BE2C (cell line): ENCODE results near the gene KRT8.
"Not testable (repeated sequence)": the region's sequence is repeated elsewhere in the genome, so short reads cannot be mapped to it uniquely, and the experiment has no call there.

Experiments used
- DNase-seq: peaks from one replicate; pipeline ENCODE4 v3.0.0-alpha.2; 2020
- H3K27me3 ChIP-seq: fragments of 250-450 bp; sonication (Bioruptor Pico); 2 replicates; pipeline ENCODE4 v1.5.1; 2020; ENCODE audit warnings: mild to moderate bottlenecking
- H3K36me3 ChIP-seq: fragments of 250-450 bp; sonication (Bioruptor Pico); 2 replicates; pipeline ENCODE4 v1.5.1; 2020; ENCODE audit warnings: mild to moderate bottlenecking
- H3K4me1 ChIP-seq: fragments of 250-450 bp; sonication (Bioruptor Pico); 2 replicates; pipeline ENCODE4 v1.5.1; 2020
- H3K4me3 ChIP-seq: 2 replicates; pipeline ENCODE4 v1.5.1; 2011; ENCODE audit warnings: low read depth, low read length
- H3K9me3 ChIP-seq: fragments of 250-450 bp; sonication (Bioruptor Pico); 2 replicates; pipeline ENCODE4 v1.5.1; 2020
- CTCF ChIP-seq: IDR thresholded peaks from 2 replicates; pipeline ENCODE4 v1.5.1; 2012; ENCODE audit warnings: mild to moderate bottlenecking, low read depth, low read length

KRT8 gene

GRCh38 chr12:52857500-52857899 lies 47.4 kb downstream of the KRT8 start:
- TF ChIP-seq CTCF, result no peak
- Histone ChIP-seq H3K36me3 (no peaks in the 10 kb centered on the region), H3K4me1 (no peaks in the 10 kb centered on the region), H3K9me3 (no peaks in the 10 kb centered on the region), H3K27me3 (no peaks in the 10 kb centered on the region; the same call in none of the 2 replicates), H3K4me3 (no peak overlapping the region)
- no peak for DNase-seq

DNA sequence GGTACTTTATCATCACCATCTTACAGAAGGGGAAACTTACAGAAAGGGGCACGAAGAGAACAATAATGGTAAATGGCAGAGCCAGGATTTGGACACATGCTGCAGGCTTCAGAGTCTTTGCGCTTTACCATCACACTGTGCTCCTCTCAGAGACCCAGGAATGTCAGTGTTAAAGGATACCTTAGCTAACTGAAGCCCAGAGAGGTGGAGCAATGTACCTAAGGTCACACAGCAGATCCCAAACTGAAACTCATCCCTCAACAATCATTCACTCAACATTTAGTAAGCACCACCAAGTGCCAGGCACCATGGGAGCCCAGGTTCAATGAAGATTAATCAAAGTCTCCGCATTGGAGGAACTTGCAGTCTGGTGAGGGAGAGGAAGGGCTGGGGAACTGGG lies 48.1 kb downstream of the KRT8 start:
- Histone ChIP-seq H3K27me3 (no peaks in the 10 kb centered on the region; the same call in none of the 2 replicates), H3K9me3 (no peaks in the 10 kb centered on the region), H3K4me1 (no peaks in the 10 kb centered on the region), H3K36me3 (no peaks in the 10 kb centered on the region), H3K4me3 (no peak overlapping the region)
- no peak for TF ChIP-seq CTCF
- DNase-seq, result no peak

DNA sequence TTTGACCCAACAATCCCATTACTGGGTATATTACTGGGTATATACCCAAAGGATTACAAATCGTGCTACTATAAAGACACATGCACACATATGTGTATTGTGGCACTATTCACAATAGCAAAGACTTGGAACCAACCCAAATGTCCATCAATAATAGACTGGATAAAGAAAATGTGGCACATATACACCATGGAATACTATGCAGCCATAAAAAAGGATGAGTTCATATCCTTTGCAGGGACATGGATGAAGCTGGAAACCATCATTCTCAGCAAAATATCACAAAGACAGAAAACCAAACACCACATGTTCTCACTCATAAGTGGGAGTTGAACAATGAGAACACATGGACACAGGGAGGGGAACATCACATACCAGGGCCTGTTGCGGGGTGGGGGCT lies 48.8 kb downstream of the KRT8 start:
- not testable (repeated sequence) for H3K36me3 ChIP-seq, H3K4me3 ChIP-seq, H3K9me3 ChIP-seq, DNase-seq, H3K27me3 ChIP-seq, H3K4me1 ChIP-seq

- TF ChIP-seq CTCF, result no peak
Measured at GRCh38 chr12:52851787-52852186, 53.1 kb downstream of the KRT8 start.

DNA sequence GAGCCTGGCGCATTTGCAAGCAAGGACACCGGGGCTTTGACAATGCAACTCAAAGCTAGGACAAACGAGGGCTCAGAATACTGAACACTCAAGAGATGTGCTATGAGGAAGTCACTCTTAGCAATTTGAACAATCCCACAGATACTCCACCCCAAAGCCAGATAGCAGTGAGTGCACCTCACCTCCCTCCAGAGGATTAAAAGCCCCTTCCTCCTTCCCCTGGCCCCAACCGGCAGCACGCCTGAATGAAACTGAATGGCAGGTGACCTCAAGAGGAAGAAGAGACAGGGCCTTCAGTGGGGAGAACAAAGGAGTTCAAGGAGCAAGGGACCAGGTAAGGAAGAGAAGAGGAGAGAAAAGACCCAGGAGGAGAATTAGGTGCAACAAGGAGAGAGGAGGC lies 54.2 kb downstream of the KRT8 start:
- peaks cover 8% of the 10 kb centered on the region for H3K27me3 ChIP-seq

More at GRCh38 chr12:52851787-52852186, 53.1 kb downstream of the KRT8 start:
- Histone ChIP-seq H3K4me3 (no peak overlapping the region), H3K9me3 (no peaks in the 10 kb centered on the region), H3K27me3 (peaks cover 8% of the 10 kb centered on the region), H3K4me1 (no peaks in the 10 kb centered on the region), H3K36me3 (no peaks in the 10 kb centered on the region)
- no peak for DNase-seq

GRCh38 chr12:52849511-52849910 lies 55.4 kb downstream of the KRT8 start:
- Histone ChIP-seq H3K27me3 (peaks cover 8% of the 10 kb centered on the region), H3K4me3 (no peak overlapping the region), H3K9me3 (no peaks in the 10 kb centered on the region), H3K36me3 (no peaks in the 10 kb centered on the region), H3K4me1 (no peaks in the 10 kb centered on the region)
- TF ChIP-seq CTCF, result no peak
- DNase-seq, result no peak

More for the DNA sequence above, 54.2 kb downstream of the KRT8 start:
- Histone ChIP-seq H3K4me1 (no peaks in the 10 kb centered on the region), H3K36me3 (no peaks in the 10 kb centered on the region), H3K4me3 (no peak overlapping the region), H3K9me3 (no peaks in the 10 kb centered on the region)
- no peak for DNase-seq
- TF ChIP-seq CTCF, result no peak
